Measurements from ENCODE around the gene SBF1.

GRCh38 chr22:50396751-50397370 is 78.0 kb downstream of the SBF1 start:
- no peak for TF ChIP-seq CTCF (conservative IDR thresholded peaks at IDR 0.05; ENCODE audit: low read depth, low read length)
- no peak for TF ChIP-seq EZH2 (IDR thresholded peaks at IDR 0.05; ENCODE audit: low read length, unreplicated experiment)

Measured in PC-3 (cell line).